Hepatic stellate cell (primary cell): Measurements from ENCODE around the gene LATS1.

ENCODE experiments used
- DNase-seq: peaks from one replicate; pipeline ENCODE4 v3.0.0; 2011; ENCODE audit warnings: low spot score

LATS1 gene

DNA sequence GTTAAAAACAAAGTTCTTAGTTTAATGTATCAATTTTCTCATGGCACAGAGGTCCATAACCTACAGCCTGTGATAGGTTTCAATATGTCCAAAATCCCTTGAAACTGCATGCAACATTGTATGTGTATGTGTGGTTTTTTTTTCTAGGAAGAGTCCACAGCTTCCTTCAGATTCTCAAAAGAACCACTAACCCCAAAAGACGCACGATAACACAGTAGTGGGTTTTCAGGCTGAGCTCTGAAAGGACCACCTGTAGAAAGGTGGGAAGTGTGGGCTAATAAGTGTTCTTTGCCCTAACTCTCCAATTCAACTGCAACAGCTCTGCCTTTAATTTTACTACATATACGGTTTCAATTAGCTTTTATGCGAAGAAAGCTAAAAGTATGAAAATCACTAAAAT lies 57.9 kb downstream of the LATS1 start:
- DNase-seq: no peak

DNA sequence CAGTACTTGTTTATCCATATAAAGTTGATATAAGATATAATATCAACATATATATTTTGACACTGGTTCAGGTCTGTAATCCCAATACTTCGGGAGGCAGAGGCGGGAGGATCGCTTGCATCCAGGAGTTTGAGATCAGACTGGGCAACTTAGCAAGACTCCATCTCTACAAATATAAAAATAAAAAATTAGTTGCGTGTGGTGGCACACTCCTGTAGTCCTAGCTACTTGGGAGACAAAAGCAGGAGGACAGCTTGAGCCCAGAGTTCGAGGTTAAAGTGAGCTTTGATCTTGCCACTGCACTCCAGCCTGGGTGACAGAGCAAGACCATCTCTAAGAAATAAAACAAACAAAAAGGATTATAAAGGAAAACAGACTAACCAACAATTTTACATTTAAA lies 60.5 kb downstream of the LATS1 start:
- no peak for DNase-seq

DNA sequence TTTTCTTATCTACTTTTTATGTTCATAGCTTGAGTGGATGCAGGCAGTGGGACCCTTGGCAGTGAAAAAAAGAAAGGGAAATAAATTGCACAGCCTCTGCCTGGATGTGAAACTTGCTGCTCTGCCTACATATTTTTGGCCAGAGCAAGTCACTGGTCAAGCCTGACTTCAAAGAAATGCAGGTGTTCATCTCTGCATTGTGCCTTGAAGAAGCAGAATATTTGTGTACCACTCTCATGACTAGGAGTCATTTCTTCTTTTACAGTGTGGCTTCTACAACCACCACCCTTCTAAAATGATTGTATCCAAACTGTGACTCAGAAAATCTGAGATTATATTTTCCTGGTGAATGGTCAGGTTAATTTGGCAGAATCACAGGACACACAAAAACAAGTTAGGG lies 66.8 kb downstream of the LATS1 start:
- DNase-seq: no peak

DNA sequence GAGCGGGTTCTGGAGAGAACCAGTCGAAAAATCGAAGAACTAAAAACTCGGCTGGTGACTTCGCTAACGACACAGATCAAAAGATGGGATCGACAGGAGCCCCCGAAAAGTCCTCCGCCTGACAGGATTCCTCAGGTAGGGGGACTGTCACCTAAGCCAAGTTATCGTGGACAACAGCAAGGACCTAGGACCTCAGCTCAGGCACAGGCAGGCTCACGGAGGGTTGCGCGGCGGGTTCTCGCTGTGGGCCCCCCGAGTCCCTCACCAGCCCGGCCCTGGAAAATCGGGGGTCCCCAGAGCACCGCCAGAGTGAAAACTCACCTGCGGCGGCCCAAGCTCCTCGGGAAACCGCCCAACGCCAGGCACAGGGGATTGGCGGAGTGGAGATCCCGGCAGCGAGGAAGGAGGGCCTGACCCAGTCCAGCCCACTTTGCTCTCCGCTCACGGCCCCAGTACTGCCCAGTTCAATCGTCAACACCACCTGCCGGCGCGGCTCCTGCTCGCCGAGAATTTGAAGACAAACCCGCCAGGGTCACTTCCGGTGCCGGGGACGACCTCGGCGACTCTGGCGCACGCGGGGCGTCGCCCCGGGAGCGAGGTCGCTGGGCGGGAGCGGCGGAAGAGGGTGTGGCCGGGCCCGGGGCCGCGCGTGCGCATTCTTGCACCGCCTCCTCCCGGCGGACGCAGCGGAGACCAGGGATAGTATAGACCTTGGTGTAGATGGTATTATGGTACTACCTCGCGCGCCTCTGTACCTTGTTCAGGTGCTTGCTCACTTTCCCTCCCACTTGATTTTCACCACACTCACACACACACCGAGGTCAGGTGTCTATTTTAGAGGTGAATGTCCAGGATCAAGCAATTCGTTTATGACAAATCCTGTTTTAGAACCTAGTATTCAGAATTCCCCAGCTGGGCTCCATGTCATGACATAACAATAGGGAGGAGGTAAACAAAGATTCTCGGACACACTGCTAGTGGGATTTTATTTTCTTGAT lies 69.5 kb downstream of the LATS1 start, which contains the start of gene KATNA1:
Gene KATNA1, minus strand, starts transcription at position 567 of the 998 bp plus-strand sequence. CDS start 10,167 bp downstream, outside the sequence.
- peak; percentile 92 for DNase-seq

DNA sequence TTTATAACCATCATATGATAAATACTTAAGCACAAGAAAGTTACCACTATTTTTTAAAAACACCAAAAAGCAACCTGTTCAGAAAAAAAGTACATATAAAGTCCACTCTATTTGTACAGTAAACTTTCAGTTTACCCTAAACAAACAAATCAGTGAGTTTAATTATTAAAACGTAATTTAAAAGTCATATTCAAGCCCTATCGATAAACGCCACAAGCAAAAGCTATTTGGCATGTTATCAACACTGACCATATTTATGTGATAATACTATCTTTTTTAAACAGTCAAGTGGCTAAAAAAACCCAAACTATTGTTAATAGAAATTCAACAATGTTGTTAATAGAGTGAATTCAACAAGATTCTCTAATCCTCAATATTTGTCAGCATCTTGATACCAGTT lies 71.3 kb downstream of the LATS1 start:
- DNase-seq: no peak

DNA sequence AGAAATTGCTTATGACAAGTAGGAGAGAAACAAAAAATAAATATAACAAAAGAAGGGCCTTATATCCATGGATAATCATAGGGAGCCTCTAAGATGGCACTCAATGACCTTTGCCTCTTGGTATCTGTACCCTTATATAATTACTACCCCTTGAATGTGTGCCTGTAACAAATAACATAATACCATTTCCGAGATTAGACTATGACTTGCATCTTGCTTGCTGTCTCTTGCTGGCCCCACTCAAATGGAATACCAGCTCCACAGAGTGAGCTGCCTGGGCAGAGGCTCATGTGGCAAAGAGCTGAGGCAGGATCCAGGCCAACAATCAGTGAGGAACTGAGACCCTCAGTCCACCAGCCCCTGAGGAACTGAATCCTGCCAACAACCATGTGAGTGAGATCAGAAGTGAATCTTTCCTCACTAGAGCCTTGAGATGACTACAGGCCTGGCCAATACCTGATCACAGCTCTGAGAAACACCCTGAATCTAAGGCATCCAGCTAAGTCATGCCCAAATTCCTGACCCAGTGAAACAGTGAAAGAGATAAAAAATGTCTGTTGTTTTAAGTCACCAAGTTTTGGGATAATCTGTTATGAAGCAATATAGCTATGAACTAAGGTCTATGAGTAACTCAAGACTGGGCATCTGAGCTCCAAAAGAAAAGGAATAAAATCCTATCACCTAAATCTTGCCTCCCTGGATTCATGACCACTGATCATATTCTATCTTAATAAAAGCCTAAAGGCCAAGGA lies 74.9 kb downstream of the LATS1 start:
- DNase-seq: peak; percentile 23

DNA sequence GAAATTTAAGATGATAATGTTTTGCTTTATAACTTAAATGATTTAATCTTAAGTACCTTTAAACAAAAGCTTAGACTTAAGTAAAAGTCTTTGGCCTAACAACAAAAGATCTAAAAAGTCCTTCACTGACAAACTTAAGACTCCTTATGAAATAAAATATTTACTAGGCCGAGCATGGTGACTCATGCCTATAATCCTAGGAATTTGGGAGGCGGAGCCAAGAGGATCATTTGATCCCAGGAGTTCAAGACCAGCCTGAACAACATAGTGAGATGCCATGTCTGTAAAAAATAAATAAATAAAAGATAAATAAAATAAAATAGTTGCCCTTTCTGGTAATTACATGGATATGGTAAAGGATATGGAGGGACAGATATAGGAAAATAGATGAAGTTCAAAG lies 81.8 kb downstream of the LATS1 start:
- DNase-seq: no peak

DNA sequence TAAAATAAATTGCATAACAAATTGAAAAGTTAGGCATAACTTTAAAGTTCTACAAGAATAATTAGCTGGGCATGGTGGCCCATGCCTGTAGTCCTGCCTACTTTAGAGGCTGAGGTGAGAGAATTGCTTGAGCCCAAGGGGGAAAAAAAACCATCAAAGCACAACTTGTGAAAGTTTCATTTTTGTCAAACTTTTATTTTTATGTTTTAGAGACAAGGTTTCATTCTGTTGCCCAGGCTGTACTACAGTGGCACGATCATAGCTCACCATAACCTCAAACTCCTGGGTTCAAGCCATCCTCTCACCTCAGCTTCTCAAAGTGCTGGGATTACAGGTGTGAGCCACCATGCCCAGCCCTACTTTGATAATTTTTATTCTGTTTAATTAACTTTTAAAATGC lies 83.6 kb downstream of the LATS1 start:
- DNase-seq: no peak

DNA sequence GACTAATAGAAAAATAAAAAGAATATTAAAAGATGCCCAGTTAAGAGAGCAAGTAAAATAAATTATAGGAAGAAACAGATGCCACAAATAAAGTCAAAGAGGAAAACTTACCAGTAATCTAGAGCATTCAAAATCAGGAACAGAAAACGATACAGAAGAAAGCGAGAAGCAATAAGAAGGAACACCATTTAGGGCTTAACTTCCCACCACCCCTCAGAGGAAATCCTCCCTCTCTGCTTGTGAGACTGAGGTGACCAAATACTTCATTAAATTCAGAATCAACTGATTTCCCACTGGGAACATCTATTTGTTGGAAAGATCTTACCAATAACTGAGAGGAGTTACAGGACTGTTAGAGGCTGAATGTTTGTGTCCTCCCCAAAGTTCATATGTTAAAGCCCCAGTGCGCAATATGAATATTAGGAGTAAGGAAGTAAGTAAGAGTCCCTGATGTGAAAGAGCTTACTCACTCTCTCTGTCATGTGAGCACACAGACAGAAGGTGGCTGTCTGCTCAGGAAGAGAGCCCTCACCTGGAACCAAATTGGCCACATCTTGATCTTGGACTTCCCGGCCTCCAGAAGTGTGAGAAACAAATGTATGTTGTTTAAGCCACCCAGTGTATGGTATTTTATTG lies 88.9 kb downstream of the LATS1 start:
- no peak for DNase-seq

DNA sequence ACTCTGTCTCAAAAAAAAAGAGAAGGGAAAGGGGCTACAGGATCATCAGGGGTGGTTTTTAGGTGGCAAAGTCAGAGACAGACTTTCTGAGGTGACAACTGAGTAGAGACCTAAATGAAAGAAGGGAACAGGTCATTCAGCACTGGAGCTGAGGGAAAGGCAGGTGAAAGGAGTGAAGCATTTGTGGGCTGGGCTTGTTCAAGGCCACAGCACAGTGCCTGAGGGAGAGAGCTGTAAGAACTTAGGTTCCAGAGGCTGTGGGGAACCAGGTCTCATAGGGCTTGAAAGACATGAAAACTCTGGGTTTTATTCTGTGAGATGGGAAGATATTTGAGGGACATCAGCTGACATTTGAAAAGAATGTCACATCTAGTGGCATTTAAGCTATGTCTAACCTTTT lies 90.2 kb downstream of the LATS1 start:
- DNase-seq: no peak

DNA sequence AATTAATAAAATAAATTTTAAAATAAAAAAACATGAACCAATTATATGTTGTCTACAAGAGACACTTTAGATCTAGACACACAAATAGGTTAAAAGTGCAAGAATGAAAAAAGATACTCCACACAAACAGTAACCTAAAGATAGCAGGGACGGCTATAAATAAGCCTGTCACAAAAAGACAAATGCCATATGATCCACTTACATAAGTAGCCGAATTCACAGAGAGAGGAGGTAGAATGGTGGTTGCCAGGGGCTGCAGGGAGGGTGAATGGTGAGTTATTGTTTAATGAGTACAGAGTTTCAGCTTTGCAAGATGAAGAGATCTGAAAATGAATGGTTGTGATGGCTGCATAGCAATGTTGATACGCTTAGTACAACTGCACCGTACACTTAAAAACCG lies 102.1 kb downstream of the LATS1 start:
- no peak for DNase-seq

DNA sequence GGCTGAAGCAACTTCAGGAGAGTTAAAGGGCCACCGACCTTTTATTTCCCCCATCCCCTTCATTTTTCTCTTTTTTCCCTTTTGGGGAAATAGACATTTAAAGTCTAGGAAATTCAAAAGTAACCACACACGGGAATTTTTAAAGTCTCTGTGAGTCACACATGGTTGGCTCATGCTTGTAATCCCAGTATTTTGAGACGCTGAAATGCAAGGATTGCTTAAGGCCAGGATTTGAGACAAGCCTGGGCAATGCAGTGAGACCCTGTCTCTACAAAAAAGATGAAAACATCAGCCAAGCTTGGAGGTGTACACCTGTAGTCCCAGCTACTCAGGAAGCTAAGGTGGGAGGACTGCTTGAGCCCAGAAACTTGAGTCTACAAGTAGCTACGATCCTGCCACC lies 103.6 kb downstream of the LATS1 start:
- DNase-seq: no peak

DNA sequence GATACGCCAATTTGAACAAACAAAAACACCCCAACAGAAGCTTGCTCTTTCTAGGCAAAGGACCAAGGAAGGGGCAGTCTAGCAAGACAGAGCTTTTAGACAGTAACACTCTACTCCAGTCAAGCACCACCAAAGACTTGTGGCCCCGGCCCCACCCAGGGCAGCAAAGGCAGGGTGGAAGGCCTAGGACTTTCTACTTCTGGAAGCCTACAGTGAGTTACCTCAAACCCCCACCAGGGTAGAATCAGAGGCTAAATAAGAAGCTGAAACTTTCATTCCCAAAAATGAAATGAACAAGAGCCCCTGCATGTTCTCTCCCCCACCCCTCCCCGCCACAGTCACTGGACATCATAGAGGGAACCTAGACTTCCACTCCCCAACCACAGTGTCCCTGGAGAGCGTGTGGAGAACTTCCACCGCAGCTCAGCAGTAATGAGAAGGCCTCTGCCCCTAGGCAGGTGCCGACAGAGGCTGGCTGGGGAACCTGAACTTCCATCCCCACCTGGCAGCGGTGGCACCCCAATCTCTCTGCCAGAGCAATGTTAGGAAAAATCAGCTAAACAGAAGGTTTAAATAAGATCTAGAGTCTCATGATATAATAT lies 109.4 kb downstream of the LATS1 start:
- no peak for DNase-seq
